ENCODE results near the gene MED14.

DNA sequence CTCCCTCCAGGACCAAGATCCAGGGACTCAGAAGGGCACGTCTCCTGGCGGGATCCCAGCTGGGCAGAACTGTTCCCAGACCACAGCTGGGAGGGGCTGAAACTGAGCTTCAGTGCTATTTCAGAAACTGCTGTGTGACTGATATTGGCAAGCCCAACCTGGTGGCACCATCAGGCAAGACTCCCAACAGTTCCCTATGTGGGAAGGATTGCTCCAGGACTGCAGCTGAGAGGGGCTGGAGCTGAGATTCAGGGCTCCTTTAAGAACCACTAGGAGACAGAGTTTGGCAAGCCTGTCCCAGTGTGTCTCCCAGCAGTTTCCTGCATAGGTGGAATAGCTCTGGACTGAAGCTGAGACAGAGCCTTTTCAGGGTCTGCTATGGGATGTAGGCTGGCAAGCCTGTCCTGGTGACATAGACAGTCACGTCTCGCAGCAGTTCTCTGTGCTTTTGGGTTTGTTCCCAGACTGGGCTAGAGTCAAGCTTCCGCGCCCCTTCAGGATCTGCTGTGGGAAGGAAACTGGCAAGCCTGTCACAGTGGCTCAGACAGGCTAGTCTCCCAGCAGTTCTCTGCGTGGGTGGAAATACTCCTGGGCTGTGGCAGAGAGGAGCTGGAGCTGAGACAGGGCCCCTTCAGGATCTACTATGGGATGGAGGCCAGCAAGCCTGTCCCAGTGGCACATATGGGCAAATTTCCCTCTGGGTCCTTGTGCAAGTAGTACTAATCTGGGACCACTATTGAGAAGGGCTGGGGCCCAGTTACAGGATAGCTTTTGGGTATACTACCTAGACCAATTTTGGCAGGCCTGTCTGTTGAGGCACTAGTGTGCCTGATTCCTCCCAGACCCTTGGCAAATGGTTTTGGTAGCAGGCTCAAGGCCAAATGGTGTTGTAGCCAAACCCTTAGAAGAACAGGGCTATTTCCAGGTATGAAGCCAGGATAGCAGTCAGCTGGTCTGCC is 20.2 kb upstream of the MED14 start:
- TF ChIP-seq, protein P1, sequence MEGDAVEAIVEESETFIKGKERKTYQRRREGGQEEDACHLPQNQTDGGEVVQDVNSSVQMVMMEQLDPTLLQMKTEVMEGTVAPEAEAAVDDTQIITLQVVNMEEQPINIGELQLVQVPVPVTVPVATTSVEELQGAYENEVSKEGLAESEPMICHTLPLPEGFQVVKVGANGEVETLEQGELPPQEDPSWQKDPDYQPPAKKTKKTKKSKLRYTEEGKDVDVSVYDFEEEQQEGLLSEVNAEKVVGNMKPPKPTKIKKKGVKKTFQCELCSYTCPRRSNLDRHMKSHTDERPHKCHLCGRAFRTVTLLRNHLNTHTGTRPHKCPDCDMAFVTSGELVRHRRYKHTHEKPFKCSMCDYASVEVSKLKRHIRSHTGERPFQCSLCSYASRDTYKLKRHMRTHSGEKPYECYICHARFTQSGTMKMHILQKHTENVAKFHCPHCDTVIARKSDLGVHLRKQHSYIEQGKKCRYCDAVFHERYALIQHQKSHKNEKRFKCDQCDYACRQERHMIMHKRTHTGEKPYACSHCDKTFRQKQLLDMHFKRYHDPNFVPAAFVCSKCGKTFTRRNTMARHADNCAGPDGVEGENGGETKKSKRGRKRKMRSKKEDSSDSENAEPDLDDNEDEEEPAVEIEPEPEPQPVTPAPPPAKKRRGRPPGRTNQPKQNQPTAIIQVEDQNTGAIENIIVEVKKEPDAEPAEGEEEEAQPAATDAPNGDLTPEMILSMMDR (IDR thresholded peaks at IDR 0.05) = no peak
- TF ChIP-seq POLR2AphosphoS5 (IDR thresholded peaks at IDR 0.05) = no peak
